Measurements from ENCODE around the gene GPBP1L1. TPM values are rescaled to one million over a fixed set of nuclear protein-coding genes. Genes with fewer than 3 reads are reported as not detected.

The GPBP1L1 gene
- total and polyA plus RNA-seq, 2 experiments from 2014 or later = 67.9 to 95.8 TPM

DNA sequence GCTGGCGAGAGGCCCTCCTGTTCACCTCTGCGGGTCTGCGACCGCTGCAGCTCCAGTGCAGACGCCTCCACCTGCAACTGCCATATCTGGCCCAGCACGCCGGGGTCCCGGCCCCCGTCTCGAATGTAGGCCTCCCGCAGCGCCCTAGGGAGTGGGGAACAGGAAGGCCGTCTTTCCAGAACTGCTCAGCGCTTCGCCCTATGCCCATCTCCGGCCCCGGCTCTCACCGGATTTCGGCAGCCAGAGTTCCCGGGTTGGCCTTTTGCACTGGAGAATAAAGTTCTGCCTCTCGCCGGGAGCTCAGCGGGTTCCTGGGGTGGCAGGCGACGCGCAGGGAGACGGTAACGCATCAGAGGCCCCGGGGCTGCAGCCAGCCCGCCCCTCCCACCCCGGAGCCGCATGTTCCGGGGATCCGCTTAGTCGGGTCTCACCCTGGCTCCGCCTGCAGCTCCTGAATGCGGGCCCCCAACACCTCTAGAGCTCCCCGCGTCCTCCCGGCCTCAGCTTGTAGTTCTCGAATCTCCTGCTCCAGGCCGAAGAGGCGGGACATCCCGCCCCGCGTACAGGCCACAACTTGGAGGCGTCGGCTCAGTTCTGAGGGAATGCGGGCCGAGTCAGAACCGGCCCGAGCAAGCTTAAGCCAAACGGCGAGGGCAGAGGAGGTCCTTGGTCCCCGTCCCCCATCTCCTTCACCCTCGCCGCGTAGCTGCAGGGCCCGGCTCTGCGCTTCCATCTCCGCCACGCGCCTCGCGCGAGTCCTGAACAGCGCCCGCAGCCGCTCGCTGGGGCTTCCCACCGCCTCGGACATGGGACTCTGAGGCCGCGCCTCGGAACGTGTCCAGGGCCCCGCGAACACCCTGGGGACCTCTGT, 63.6 kb downstream of the GPBP1L1 start:
- no peak overlapping the region for H3K4me3 ChIP-seq

DNA sequence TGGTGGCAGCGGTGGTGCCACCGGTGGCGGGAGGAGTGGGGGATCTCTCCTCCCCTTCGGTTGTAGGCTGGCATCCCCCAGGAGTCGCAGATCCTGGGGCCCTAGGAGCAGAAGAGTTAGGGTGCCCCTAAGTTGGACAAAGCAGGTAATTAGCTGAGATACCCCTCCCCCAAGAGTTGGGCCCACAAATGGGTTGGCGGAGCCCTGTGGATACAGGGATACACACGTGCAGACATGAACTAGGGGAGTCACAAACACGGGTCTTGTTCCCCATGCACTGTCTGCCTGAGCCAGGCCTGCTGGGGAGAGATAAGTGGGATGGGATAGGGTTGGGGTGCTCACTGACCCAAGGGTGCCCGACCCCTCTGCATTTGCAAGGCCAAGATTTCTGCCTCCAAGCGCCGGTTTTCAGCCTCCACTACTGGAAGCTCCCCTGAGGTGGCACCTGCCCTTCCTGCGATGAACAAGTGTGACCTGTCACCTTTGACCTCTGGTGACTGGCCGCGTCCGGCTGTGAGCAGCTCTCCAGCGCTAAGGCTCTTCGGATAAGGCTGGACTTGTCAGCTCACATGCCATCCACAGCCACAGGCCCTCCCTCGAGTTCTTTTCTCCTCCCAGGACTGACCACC, 64.3 kb downstream of the GPBP1L1 start:
- no peak overlapping the region for H3K4me3 ChIP-seq

More for the DNA sequence above, 63.6 kb downstream of the GPBP1L1 start:
- H3K4me2 ChIP-seq = no peak overlapping the region
- H3K9me3 ChIP-seq (ENCODE audit: low read depth) = no peaks in the 10 kb centered on the region
- H3K27ac ChIP-seq = no peak overlapping the region
- H2AFZ ChIP-seq = no peak overlapping the region
- no peak for TF ChIP-seq EZH2phosphoT487 (IDR thresholded peaks at IDR 0.05; ENCODE audit: low read depth, severe bottlenecking, unreplicated experiment)
- no peak for TF ChIP-seq EZH2 (IDR thresholded peaks at IDR 0.05; ENCODE audit: borderline replicate concordance)
- TF ChIP-seq, protein P1, sequence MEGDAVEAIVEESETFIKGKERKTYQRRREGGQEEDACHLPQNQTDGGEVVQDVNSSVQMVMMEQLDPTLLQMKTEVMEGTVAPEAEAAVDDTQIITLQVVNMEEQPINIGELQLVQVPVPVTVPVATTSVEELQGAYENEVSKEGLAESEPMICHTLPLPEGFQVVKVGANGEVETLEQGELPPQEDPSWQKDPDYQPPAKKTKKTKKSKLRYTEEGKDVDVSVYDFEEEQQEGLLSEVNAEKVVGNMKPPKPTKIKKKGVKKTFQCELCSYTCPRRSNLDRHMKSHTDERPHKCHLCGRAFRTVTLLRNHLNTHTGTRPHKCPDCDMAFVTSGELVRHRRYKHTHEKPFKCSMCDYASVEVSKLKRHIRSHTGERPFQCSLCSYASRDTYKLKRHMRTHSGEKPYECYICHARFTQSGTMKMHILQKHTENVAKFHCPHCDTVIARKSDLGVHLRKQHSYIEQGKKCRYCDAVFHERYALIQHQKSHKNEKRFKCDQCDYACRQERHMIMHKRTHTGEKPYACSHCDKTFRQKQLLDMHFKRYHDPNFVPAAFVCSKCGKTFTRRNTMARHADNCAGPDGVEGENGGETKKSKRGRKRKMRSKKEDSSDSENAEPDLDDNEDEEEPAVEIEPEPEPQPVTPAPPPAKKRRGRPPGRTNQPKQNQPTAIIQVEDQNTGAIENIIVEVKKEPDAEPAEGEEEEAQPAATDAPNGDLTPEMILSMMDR (IDR thresholded peaks at IDR 0.05; ENCODE audit: poor library complexity) = no peak
- DNase-seq (ENCODE audit: low spot score) = no peak
- H3K9me2 ChIP-seq (replicated peaks; ENCODE audit: insufficient read depth) = no peaks in the 10 kb centered on the region
- H3K4me1 ChIP-seq (ENCODE audit: insufficient read depth) = no peaks in the 10 kb centered on the region
- no peaks in the 10 kb centered on the region for H3K27me3 ChIP-seq
- WGBS (ENCODE audit: low lambda C conversion rate, missing lambda C conversion rate) = 97% methylated on average over 61 of the region's 78 CpGs
- no peaks in the 10 kb centered on the region for H4K20me1 ChIP-seq (ENCODE audit: insufficient read depth, poor library complexity, severe bottlenecking)
- no peaks in the 10 kb centered on the region for H3K36me3 ChIP-seq (replicated peaks; ENCODE audit: insufficient read depth, low read depth)
- no peaks in the 10 kb centered on the region for H3K79me2 ChIP-seq

DNA sequence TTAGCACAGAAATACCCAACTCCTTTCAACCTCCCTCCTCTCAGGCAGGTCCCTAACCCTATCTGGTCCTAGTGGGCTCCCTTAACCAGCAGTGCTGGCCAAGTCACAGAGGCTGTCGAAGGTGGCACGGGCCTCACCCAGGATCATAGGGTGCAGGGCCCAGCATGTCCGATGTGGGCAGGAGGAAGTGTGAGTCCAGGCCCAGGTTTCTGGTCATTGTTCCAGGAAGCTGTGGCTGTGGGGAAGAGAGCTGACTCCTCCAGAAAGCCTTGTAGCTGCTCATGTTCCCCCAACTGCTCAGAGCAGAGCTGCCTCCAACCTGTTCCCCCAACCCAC, 64.9 kb downstream of the GPBP1L1 start:
- no peaks in the 10 kb centered on the region for H3K4me1 ChIP-seq (ENCODE audit: insufficient read depth)
- WGBS (ENCODE audit: low lambda C conversion rate, missing lambda C conversion rate) = 97% methylated on average over 3 of the region's 3 CpGs
- no peak overlapping the region for H3K27ac ChIP-seq
- no peak for DNase-seq (ENCODE audit: low spot score)
- no peaks in the 10 kb centered on the region for H4K20me1 ChIP-seq (ENCODE audit: insufficient read depth, poor library complexity, severe bottlenecking)
- no peaks in the 10 kb centered on the region for H3K36me3 ChIP-seq (replicated peaks; ENCODE audit: insufficient read depth, low read depth)
- no peak overlapping the region for H2AFZ ChIP-seq
- no peaks in the 10 kb centered on the region for H3K9me3 ChIP-seq (ENCODE audit: low read depth)
- no peaks in the 10 kb centered on the region for H3K9me2 ChIP-seq (replicated peaks; ENCODE audit: insufficient read depth)
- H3K4me3 ChIP-seq = no peak overlapping the region
- no peak overlapping the region for H3K4me2 ChIP-seq
- no peaks in the 10 kb centered on the region for H3K79me2 ChIP-seq
- no peak for TF ChIP-seq EZH2phosphoT487 (IDR thresholded peaks at IDR 0.05; ENCODE audit: low read depth, severe bottlenecking, unreplicated experiment)
- H3K27me3 ChIP-seq = no peaks in the 10 kb centered on the region

More for the DNA sequence above, 64.3 kb downstream of the GPBP1L1 start:
- no peak for DNase-seq (ENCODE audit: low spot score)
- no peaks in the 10 kb centered on the region for H3K27me3 ChIP-seq
- H3K9me3 ChIP-seq (ENCODE audit: low read depth) = no peaks in the 10 kb centered on the region
- TF ChIP-seq, protein P1 (IDR thresholded peaks at IDR 0.05; ENCODE audit: poor library complexity) = no peak
- TF ChIP-seq EZH2phosphoT487 (IDR thresholded peaks at IDR 0.05; ENCODE audit: low read depth, severe bottlenecking, unreplicated experiment) (no peak), EZH2 (IDR thresholded peaks at IDR 0.05; ENCODE audit: borderline replicate concordance) (no peak)
- H3K4me1 ChIP-seq (ENCODE audit: insufficient read depth) = no peaks in the 10 kb centered on the region
- H3K36me3 ChIP-seq (replicated peaks; ENCODE audit: insufficient read depth, low read depth) = no peaks in the 10 kb centered on the region
- H3K27ac ChIP-seq = no peak overlapping the region
- WGBS (ENCODE audit: low lambda C conversion rate, missing lambda C conversion rate) = 80% methylated on average over 18 of the region's 18 CpGs
- no peak overlapping the region for H2AFZ ChIP-seq
- H4K20me1 ChIP-seq (ENCODE audit: insufficient read depth, poor library complexity, severe bottlenecking) = no peaks in the 10 kb centered on the region
- no peaks in the 10 kb centered on the region for H3K79me2 ChIP-seq
- H3K4me2 ChIP-seq = no peak overlapping the region
- H3K9me2 ChIP-seq (replicated peaks; ENCODE audit: insufficient read depth) = no peaks in the 10 kb centered on the region

Data from hepatocyte (in vitro differentiated cells).